ENCODE results near the gene GREB1. TPM values are rescaled to one million over a fixed set of nuclear protein-coding genes. Genes with fewer than 3 reads are reported as not detected.

Gene GREB1
- total and polyA plus RNA-seq, 2 of the 13 experiments (the other 11 are each of a cell fraction or from before 2014, with no cell fraction given): 31.3 to 61.2 TPM

GRCh38 chr2:11535899-11536344 lies 2.1 kb downstream of the GREB1 start (continued):
- TF ChIP-seq GPBP1L1 (CRISPR knock-in tag; IDR thresholded peaks at IDR 0.05) (no peak), GZF1 (CRISPR knock-in tag; IDR thresholded peaks at IDR 0.05) (no peak), ZNF800 (CRISPR knock-in tag; IDR thresholded peaks at IDR 0.05) (no peak), FOXJ3 (CRISPR knock-in tag; IDR thresholded peaks at IDR 0.05; ENCODE audit: borderline replicate concordance) (peak; percentile 72; the same call in 1 of the 2 replicates), NR3C1 (CRISPR knock-in tag; IDR thresholded peaks at IDR 0.05) (no peak), HOXA9 (CRISPR knock-in tag; IDR thresholded peaks at IDR 0.05; ENCODE audit: borderline replicate concordance) (no peak), SOX6 (IDR thresholded peaks at IDR 0.05) (no peak), SOX6 (CRISPR knock-in tag; IDR thresholded peaks at IDR 0.05) (peak; percentile 82), ZNF781 (CRISPR knock-in tag; IDR thresholded peaks at IDR 0.05; ENCODE audit: borderline replicate concordance, not compliant biosample characterization) (peak; percentile 41), NAIF1 (CRISPR knock-in tag; IDR thresholded peaks at IDR 0.05; ENCODE audit: borderline replicate concordance) (no peak), ZNF18 (CRISPR knock-in tag; IDR thresholded peaks at IDR 0.05; ENCODE audit: insufficient replicate concordance) (no peak), ZNF607 (CRISPR knock-in tag; IDR thresholded peaks at IDR 0.05; ENCODE audit: borderline replicate concordance) (no peak), HOXA3 (CRISPR knock-in tag; IDR thresholded peaks at IDR 0.05) (peak; percentile 51; the same call in 1 of the 2 replicates), NCOA2 (CRISPR knock-in tag; IDR thresholded peaks at IDR 0.05) (0 out of 2 replicates have a peak, but pooled peaks have one; percentile 42), PPARG (CRISPR knock-in tag; conservative IDR thresholded peaks at IDR 0.05) (no peak), ZHX1 (CRISPR knock-in tag; IDR thresholded peaks at IDR 0.05; ENCODE audit: low read depth) (no peak), ZNF263 (CRISPR knock-in tag; IDR thresholded peaks at IDR 0.05) (peak; percentile 38; the same call in 1 of the 2 replicates), ZNF20 (CRISPR knock-in tag; IDR thresholded peaks at IDR 0.05) (no peak), DNMT3B (CRISPR knock-in tag; conservative IDR thresholded peaks at IDR 0.05) (no peak), REPIN1 (CRISPR knock-in tag; IDR thresholded peaks at IDR 0.05; ENCODE audit: borderline replicate concordance, low read depth) (0 out of 2 replicates have a peak, but pooled peaks have one; percentile 42), ZNF749 (CRISPR knock-in tag; IDR thresholded peaks at IDR 0.05; ENCODE audit: borderline replicate concordance) (no peak), ZMAT5 (CRISPR knock-in tag; IDR thresholded peaks at IDR 0.05; ENCODE audit: borderline replicate concordance, low read depth) (no peak)

All from HepG2 (cell line).